Stimulated activated naive CD8-positive, alpha-beta T cell treated with anti-CD3 and anti-CD28 coated beads, Interleukin-15, Interleukin-2, amounts not matched to agents 100 U/mL and 50 U/mL, for 24 hours (primary cell): ENCODE measurements around the gene TPPP.
"Not testable (repeated sequence)": the region's sequence is repeated elsewhere in the genome, so short reads cannot be mapped to it uniquely, and the experiment has no call there.

Source experiments
- ATAC-seq: fragments of 150-1000 bp; cut with Tn5 transposase; one replicate; pipeline ENCODE4 v1.10.0; 2021
- DNase-seq: peaks from one replicate; pipeline ENCODE4 v3.0.0; 2021

Gene TPPP

DNA sequence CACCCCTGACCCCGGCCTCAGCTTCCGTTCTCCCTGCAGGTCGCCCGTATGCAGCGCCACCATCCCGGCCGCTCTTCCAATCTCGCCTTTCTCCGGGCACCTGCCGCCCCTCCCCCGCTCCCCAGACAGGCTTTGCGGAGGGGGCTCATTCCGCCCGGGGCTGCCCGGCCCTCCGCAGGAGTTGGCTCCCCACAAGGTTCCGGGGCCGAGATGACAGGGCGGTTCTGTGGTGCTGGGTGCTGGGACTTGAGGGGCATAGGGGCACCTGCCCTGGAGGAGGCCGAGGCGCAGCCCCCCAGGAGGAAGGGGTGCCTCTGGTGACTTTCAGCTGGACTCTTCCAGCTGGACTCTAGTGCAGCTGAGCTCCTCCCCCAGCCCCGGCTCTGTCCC is 885 bp upstream of the TPPP start:
- DNase-seq, ATAC-seq: not testable (repeated sequence)

DNA sequence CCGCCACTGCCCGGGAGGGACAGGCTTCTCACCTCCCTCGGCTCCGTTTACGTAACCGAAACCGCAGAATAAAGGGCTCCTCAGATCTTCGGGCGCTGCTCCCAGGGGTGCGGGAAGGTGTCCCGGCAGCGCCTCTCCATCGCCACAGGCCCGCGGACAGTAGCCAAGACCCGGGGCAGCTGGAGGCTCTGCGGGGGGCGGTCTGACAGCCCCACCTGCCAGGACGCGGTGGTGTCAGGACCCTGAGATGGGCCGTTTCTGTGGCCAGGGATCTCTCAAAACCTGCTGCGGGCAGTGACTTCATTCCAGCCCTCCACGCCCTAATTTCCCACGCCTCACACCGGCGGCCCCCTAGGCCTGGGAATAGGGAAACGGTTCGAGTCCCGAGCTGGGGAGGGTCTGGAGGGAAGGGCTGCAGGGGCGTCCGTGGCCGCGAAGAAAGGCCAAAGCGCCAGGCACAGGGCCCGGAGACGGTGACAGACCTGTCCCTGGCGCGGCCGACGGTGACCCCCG is 567 bp downstream of the TPPP start:
- not testable (repeated sequence) for ATAC-seq, DNase-seq

DNA sequence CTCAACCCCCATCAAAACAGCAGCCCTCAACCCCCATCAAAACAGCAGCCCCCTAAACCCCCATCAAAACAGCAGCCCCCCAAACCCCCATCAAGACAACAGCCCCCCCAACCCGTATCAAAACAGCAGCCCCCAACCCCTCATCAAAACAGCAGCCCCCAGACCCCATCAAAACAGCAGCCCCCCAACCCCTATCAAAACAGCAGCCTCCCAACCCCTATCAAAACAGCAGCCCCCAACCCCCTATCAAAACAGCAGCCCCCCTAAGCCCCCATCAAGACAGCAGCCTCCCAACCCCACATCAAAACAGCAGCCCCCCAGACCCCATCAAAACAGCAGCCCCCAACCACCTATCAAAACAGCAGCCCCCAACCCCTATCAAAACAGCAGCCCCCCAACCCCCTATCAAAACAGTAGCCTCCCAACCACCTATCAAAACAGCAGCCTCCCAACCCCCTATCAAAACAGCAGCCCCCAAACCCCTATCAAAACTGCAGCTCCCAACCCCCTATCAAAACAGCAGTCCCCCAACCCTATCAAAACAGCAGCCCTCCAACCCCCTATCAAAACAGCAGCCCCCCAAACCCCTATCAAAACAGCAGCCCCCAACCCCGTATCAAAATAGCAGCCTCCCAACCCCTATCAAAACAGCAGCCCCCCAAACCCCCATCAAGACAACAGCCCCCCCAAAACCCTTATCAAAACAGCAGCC is 1.2 kb downstream of the TPPP start:
- DNase-seq (no peak), ATAC-seq (no peak)

DNA sequence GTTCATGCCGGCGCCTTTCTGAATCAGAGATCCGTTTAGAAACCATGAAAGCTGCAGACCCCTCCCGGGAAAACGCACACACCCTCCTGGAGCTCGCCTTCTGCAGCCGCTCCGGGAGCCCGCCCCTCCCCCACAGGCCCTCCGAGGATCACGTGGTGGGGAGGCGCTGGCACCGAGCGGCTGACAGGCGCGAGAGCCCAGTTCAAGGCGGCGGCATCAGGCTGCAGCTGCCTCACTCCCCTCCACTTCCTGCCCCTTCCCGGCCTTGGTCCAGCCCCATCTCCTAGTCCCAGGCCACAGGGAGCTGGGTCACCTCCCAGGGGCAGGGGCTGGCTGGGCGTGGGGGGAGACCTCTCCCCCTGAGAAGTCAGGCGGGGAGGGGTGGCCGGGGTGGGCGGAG is 2.1 kb downstream of the TPPP start:
- not testable (repeated sequence) for DNase-seq, ATAC-seq

DNA sequence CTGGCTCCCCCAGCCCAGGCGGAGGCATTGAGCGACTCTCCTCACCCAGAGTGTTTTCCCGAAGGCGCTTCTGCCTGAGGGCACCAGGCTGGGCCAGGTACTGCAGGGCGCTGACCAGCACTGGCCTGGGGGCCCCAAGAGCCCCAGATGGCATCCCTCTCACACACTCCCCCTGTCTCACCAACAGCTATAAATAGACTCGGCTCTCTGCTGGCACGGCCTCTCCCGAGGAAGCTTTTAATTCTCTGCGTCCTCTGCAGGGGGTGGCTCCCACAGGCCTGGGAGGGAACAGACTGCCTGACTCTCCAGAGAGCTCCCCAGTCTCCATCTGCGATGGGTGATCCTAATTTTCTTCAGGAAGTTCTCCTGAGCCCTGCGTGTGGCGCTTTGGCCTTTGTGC is 2.9 kb downstream of the TPPP start:
- DNase-seq, ATAC-seq: not testable (repeated sequence)

DNA sequence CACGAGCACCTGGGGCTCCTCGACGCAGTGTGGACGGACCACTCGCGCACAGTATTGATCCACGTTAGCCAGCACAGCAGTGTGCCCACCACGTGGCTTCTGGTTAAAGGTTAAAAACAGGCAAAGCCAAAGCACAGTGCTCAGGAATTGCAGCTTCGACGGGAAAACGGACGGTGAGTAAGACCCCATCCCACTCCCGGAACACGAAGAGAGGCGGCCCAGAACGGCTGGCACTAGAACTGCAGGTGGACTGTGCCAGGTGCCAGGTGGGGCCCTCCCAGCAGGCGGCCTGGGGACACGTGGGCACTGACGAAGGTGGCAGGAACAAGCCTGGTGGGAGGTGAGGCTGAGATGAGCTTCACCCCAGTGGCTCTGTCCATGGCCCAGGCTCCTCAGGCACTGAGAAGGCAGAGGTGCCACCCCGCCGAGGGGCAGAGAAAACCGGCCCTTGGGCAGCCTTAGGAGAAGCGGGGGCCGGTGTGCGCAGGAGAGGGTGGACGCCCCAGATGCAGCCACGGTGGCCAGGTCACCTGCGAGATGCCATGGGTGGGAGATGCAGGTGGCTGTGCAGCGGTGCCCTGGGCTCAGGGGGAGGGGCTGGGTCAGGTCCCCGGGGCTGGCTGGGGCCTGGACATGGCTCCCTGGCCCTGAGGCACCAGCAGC is 4.7 kb downstream of the TPPP start:
- DNase-seq, ATAC-seq: not testable (repeated sequence)

DNA sequence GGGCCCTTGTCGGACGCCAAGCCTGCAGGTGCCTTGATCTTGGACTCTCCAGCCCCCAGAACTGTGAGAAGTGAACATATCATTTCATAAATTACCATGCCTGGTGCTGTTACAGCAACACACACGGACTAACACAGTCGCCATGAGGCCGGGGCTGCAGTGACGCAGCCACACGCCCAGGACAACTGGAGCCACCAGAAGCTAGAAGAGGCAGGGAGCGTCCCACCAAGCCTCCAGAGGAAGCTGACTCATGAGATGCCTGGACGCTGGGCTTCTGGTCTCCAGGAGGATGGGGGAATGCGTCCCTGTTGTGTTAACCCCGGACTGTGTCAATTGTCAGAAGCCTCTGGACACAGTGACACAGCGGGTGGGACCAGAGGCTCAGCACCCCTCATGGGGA is 6.2 kb downstream of the TPPP start:
- ATAC-seq, DNase-seq: not testable (repeated sequence)

DNA sequence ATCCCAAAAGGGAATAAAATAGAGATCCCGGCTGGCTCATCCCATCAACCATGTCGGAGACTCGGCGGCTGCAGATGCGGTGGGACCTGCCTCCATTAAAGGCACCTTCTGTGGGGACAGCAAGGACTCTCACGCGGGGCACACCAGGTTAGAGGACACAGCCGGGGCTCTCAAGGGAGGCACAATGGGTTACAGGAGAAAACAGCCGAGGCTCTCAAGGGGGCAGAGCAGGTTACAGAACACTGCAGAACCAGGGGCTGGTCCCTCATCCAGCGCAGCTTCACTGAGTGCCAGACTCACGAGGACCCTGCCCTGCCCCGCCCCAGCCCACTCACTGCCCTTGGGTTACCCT is 7.0 kb downstream of the TPPP start:
- DNase-seq, ATAC-seq: not testable (repeated sequence)

DNA sequence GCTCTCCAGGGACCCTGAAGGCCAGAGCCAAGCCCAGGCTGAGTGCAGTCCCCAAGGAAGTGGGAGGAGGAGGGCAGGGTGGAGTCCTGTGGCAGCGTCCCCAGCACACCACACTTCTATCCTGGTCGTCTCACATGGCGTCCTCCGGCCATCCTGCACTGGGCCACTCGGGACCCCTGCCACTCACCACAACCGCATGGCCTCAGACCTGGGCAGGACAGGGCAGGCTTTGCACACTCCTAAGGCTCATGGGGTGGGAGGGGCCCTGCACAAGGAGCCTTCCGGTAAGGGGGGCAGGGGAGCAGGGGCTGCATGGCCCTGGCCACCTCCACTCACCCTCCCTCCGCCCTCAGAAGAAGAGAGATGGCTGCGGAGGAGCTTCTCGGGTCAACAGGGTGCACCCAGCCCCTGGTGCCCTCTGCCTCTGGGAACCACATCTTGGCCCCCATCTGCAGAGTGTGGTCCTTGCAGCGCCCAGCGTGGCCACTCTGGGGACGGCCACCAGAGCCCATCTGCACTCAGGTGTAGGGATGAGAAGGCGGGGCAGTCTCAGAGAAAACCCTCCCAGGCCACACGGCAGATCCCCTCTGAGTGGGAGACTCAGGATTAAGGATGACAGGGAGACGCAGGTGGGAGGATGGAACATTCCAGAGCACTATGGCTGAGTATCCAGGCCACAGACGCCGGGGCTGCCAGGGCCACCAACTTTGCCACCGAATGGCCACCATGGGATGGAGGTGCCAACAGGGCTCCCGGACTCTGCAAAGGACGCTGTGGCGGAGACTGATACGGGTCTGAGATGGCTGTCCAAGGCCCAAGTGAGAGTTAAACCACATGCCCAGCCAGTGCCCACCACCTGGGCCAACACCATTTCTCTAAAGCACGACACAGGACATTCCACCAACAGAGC is 7.6 kb downstream of the TPPP start:
- DNase-seq (no peak), ATAC-seq (no peak)

DNA sequence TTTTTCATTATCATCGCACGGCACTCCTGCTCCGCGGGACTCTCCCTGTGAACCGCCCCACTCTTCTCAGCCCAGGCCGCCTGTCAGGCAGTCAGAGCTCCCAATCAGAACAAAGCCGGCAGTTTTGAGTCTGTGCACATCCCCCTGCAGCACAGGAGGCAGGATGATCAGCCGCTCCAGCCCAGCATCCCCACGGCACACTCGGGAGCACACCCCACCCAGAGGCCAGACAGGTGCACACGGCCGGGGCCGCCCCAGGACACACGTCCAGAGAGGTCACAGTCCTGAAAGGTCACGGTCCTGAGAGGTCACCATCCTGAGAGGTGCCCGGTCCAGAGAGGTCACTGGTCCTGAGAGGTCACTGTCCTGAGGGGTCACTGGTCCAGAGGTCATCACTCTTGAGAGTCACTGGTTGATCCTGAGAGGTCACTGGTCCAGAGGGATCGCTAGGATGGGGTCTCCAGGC is 8.4 kb downstream of the TPPP start:
- ATAC-seq = no peak
- no peak for DNase-seq

DNA sequence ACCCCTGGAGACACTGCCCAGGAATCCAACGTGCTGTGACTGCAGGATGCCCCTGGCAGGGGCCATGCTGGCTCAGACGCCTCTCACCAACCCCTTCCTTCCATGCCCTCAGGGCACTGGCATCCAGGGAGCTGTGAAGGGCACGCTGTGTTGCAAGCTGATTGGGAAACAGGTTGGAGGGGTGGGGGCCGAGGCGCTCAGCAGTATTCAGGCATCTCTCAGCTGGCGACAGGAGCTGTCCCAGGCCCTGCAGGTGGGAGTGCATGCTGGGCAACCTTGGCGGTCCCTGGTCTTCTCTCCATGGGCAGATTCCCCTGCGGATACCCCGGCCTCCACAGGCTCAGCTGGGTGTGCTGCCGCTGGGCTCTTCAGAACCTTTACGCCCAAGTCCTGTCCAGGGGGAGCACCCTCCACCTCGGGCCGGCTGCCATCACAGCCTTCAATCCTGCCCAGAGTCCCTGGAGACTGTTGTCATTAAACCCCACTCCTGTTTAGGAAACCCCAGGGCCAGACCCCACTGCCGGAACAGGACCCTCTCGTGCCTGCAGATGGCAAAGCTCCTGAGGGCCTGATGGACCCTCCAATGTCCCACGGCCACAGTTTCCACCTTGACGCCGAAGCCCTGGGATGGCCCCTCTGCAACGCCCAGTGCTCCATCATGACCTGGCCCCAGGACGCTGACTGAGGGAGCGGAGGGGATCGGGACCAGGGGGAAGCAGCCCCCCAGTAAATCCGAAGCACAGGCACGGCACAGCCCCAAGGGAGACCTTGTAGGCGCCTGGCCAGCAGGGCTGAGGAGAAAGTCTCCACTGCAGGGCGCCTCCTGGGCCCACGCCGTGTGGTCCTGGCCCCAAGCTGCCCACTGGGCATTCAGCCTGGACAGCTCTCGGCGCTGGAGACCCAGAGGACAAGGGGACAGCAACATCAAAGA is 9.3 kb downstream of the TPPP start:
- DNase-seq (no peak), ATAC-seq (no peak)

DNA sequence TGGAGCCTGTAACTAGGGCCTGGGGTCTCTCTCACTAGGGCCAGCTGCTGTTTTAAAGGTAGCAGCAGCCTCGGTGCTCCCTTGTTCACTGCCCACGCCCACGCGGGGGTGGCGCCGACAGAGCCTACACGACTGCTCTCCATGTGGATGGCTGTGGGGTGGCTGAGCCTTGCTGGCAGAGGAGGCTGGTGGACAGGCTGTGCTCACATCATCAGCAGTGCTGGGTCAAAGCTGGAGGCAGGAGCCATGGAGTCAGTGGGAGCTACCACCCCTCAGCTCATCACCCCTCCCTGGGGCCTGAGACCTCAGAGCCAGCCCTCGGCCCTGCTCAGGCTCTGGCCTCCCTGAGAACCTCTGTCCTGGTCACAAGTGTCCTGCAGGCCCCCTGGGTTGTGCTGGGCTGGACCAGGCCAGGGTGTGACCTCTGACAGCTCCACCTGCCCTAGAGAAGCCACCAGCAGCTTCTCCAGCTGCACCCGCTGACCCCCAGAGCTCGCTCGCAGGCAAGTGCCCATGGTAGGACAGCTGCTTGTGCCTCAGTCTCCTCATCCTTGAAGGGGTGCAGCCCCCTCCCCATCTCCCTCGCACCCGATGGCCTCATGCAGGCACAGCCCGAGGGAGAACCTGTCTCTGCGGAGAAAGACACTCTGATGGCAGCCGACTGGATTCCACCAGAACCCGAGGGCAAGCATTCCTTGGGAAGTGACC is 10.3 kb downstream of the TPPP start:
- not testable (repeated sequence) for DNase-seq, ATAC-seq

DNA sequence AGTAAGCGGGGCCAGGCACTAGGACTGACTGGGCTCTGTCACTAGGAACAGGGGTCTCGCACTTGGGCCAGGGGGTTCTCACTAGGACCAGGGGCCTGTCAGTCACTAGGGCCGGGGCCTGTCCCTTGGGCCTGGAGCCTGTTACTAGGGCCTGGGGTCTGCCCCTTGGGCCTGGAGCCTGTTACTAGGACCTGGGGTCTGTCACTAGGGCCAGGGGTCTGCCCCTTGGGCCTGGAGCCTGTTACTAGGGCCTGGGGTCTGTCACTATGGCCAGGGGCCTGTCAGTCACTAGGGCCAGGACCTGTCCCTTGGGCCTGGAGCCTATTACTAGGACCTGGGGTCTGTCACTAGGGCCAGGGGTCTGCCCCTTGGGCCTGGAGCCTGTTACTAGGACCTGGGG is 10.9 kb downstream of the TPPP start:
- ATAC-seq, DNase-seq: not testable (repeated sequence)

DNA sequence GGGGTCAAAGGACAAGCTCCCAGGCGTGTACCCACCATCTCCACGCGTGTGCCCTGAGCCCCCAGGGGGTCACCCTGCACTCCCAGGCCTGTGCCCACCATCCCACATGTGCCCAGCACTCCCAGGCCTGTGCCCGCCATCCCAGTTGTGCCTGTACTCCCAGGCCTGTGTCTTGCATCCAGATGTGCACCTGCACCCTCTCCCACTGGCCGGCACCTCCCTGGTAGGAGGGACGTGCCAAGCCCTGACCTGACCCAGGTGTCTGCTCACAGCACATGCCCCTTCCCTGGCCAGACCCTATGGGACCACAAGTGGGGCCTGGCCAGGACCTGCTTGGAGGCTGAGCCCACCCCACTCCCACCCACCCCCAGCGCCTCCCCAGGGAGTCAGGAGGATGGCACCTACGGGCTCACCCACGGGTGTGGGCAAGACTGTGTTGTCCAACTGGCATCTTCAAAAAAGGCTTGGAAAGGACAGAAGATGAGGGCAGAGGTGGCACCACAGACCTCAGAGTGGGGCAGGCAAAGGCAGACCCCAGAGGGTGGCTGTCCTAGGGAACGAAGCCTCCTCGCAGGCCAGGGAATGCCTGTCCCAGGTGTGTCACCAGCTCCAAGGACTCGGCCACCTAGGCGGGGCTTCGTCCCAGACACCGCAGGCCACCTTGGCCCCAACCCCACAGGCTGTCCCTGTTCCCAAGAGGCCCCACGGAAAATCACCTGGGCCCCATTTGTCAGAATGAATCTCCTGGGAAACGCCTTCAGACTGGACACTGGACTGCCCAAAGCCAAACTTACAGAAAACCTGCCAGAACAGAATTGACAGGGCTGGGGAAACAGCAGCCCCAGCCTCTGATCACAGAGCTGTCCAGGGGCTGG is 11.6 kb downstream of the TPPP start:
- ATAC-seq, DNase-seq: not testable (repeated sequence)

DNA sequence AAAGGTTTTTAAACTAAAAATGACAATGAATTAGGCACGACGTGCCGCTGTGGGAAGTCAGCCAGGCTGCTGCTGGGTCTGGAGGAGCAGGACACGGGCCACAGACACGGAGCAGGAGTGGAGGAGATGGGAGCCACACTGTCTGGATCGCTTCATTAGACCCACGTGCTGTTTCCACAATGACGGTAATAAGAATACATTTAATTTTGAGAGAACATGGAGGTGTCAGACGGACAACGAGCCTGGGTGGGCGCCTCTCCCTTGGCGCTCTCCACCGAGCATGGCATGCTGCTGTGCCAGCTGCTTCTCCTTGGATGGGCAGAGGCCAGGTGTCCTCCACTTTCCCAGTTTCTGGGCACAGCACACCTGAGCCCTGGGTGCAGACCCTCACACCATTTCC is 12.3 kb downstream of the TPPP start:
- not testable (repeated sequence) for ATAC-seq, DNase-seq

DNA sequence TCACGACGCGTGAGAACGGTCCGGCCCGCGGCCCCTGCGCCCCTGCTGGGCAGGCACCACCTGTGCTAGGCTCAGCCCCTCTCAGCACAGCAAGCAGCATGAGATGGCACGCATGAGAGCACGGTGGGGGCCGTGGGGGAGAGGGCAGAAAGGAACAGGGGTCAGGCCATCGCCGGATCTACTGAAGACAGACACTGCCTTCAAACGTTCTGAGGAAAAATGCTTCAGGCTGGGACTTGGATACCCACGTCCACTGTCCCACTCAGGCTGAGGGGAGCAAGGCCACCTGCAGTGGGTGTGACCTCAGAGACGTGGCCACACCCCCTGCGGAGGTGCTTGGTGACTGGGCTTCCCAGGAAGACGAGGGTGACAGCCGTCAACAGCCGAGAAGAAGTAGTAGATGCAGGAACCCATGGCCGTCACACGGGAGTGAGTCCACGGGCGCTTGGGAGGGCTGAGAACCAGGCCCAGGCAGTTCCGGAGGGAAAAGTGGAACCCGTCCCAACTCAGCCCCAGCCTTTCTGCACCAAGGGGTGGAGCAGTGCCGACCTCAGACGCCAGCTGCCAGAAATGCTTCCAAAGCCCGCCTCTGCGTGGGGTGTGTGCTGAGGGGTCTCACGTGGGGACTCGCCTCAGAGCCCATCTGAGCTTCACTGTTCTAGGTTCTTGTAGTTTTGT is 12.9 kb downstream of the TPPP start:
- not testable (repeated sequence) for DNase-seq, ATAC-seq

DNA sequence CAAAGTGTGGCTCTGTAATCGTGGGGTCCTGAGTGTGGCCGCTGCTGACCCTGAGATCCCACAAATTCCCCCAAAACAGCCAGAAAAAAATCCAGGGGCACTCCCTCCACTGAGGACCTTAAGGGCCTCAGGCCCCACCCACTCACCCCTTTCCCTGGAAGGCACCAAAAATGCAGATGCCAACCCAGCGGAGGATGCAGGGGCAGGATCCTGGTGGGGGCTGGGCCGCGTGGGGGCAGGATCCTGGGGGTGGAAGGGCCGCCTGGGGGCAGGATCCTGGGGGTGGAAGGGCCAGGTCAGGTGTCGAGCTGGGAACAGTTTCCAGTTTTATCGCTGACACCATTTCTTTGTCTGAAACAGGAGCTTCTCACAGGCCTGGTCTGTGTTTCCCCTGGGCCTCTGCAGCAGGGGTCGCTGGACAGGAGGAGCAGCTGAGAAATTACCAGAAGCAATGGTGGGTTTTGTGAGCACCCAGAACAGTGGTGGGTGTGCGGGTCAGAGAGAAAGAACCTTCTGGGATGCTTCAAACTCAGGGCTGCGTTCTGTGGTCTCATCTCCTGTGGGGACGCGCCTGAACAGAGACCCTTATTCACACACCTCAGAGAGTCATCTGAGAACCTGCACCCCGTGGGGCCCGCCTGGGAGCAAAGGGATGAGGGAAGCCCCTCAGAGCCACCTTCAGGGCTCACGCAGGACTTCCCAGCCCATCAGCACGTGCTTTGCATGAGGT is 13.8 kb downstream of the TPPP start:
- not testable (repeated sequence) for DNase-seq, ATAC-seq

DNA sequence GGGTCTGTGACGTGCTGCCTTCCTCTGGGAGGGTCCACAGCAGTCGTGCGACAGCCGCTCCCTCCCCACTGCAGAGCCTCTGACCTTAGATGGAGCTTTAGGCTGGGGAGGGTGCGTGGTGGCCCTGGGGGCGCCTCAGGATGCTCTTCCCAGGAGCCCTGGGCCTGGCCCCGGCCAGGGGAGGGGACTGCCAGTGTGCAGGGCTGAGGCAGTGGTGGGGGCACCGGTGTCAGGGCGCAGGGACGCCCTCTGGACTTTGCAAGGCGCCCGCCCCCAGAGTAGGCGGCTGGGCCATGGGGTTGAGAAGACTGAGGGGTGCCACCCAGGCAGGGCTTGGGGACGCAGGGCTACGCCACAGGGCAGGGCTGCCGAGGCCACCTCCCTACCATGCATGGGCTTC is 14.6 kb downstream of the TPPP start:
- DNase-seq, ATAC-seq: not testable (repeated sequence)
